H9 (cell line): Measurements from ENCODE around the gene DAGLB. TPM values are rescaled to one million over a fixed set of nuclear protein-coding genes. Genes with fewer than 3 reads are reported as not detected.

ENCODE experiments used
- DNase-seq: peaks from one replicate; pipeline ENCODE4 v3.0.0-alpha.2; 2017
- H2AFZ ChIP-seq: one replicate; pipeline ENCODE4 v1.6.1; 2013; ENCODE audit warnings: mild to moderate bottlenecking, low read length, control low read depth, moderate library complexity
- H2AK5ac ChIP-seq: 2 replicates; pipeline ENCODE4 v1.6.1; 2013; ENCODE audit warnings: low read length, control low read depth, mixed read lengths; ENCODE audit not compliant: insufficient read length
- H2BK120ac ChIP-seq: one replicate; pipeline ENCODE4 v1.6.1; 2013; ENCODE audit warnings: low read depth, mild to moderate bottlenecking, low read length, control low read depth, inconsistent platforms; ENCODE audit not compliant: poor library complexity, severe bottlenecking
- H2BK12ac ChIP-seq: 2 replicates; pipeline ENCODE4 v1.6.1; 2013; ENCODE audit warnings: low read length, control low read depth, mixed read lengths, low read depth; ENCODE audit not compliant: insufficient read length
- H2BK15ac ChIP-seq: 2 replicates; pipeline ENCODE4 v1.6.1; 2013; ENCODE audit warnings: low read depth, low read length, control low read depth
- H2BK20ac ChIP-seq: one replicate; pipeline ENCODE4 v1.6.1; 2013; ENCODE audit warnings: low read depth, mild to moderate bottlenecking, low read length, control low read depth, inconsistent platforms; ENCODE audit not compliant: poor library complexity, severe bottlenecking
- H2BK5ac ChIP-seq: 2 replicates; pipeline ENCODE4 v1.6.1; 2013; ENCODE audit warnings: low read length, control low read depth, mixed read lengths; ENCODE audit not compliant: insufficient read length
- H3K14ac ChIP-seq: 2 replicates; pipeline ENCODE4 v1.6.1; 2013; ENCODE audit warnings: low read length, control low read depth; ENCODE audit not compliant: insufficient read depth
- H3K18ac ChIP-seq: 2 replicates; pipeline ENCODE4 v1.6.1; 2013; ENCODE audit warnings: low read depth, mild to moderate bottlenecking, mixed read lengths, low read length, control low read depth; ENCODE audit not compliant: insufficient read length
- H3K23ac ChIP-seq: 2 replicates; pipeline ENCODE4 v1.6.1; 2013; ENCODE audit warnings: low read length, control low read depth, mixed read lengths, low read depth; ENCODE audit not compliant: insufficient read length
- H3K23me2 ChIP-seq: 2 replicates; pipeline ENCODE4 v1.6.1; 2013; ENCODE audit warnings: low read depth, mild to moderate bottlenecking, mixed read lengths, low read length, control low read depth; ENCODE audit not compliant: insufficient read length, poor library complexity, severe bottlenecking
- H3K27ac ChIP-seq: 2 replicates; pipeline ENCODE4 v1.5.1; 2013; ENCODE audit warnings: low read length, control low read depth, mixed read lengths, low read depth; ENCODE audit not compliant: insufficient read length
- H3K27me3 ChIP-seq: 2 replicates; pipeline ENCODE4 v1.6.1; 2013; ENCODE audit warnings: low read length, control low read depth, inconsistent platforms; ENCODE audit not compliant: insufficient read depth
- H3K4ac ChIP-seq: 2 replicates; pipeline ENCODE4 v1.6.1; 2013; ENCODE audit warnings: low read depth, mild to moderate bottlenecking, control low read depth, inconsistent platforms, low read length, moderate library complexity
- H3K4me1 ChIP-seq: 2 replicates; pipeline ENCODE4 v1.6.1; 2013; ENCODE audit warnings: low read length, control low read depth, inconsistent platforms; ENCODE audit not compliant: insufficient read depth
- H3K4me2 ChIP-seq: 2 replicates; pipeline ENCODE4 v1.6.1; 2013; ENCODE audit warnings: low read length, control low read depth, mixed read lengths; ENCODE audit not compliant: insufficient read length, insufficient read depth
- H3K56ac ChIP-seq: 2 replicates; pipeline ENCODE4 v1.6.1; 2013; ENCODE audit warnings: low read depth, mild to moderate bottlenecking, mixed read lengths, low read length, control low read depth; ENCODE audit not compliant: insufficient read length
- H3K79me1 ChIP-seq: 2 replicates; pipeline ENCODE4 v1.6.1; 2013; ENCODE audit warnings: low read depth, mild to moderate bottlenecking, moderate library complexity, low read length, control low read depth, inconsistent platforms; ENCODE audit not compliant: insufficient read depth, poor library complexity, severe bottlenecking
- H3K79me2 ChIP-seq: 2 replicates; pipeline ENCODE4 v1.6.1; 2013; ENCODE audit warnings: low read length, control low read depth, inconsistent platforms; ENCODE audit not compliant: insufficient read depth
- H3K9ac ChIP-seq: 2 replicates; pipeline ENCODE4 v1.6.1; 2013; ENCODE audit warnings: low read length, control low read depth, mixed read lengths; ENCODE audit not compliant: insufficient read length; ENCODE audit errors: extremely low read depth
- H3K9me3 ChIP-seq: one replicate; pipeline ENCODE4 v1.6.1; 2013; ENCODE audit warnings: low read depth, low read length, inconsistent platforms; ENCODE audit not compliant: control insufficient read depth
- H3T11ph ChIP-seq: one replicate; pipeline ENCODE4 v1.6.1; 2013; ENCODE audit warnings: mild to moderate bottlenecking, low read length, control low read depth, inconsistent platforms
- H4K20me1 ChIP-seq: one replicate; pipeline ENCODE4 v1.6.1; 2013; ENCODE audit not compliant: control insufficient read depth, insufficient read length, insufficient read depth
- H4K5ac ChIP-seq: 2 replicates; pipeline ENCODE4 v1.6.1; 2013; ENCODE audit warnings: low read depth, mild to moderate bottlenecking, mixed read lengths, low read length, control low read depth; ENCODE audit not compliant: insufficient read length
- H4K8ac ChIP-seq: replicated peaks from 2 replicates; pipeline ENCODE4 v1.6.1; 2013; ENCODE audit warnings: low read length, control low read depth, mixed read lengths, low read depth; ENCODE audit not compliant: insufficient read length
- H4K91ac ChIP-seq: 2 replicates; pipeline ENCODE4 v1.6.1; 2013; ENCODE audit warnings: low read depth, mild to moderate bottlenecking, moderate library complexity, mixed read lengths, low read length, control low read depth; ENCODE audit not compliant: insufficient read length
- H3K27ac Mint-ChIP-seq, 3 experiments: 2 replicates in 2 of 3; 3 replicates in 1 of 3; pipeline ENCODE4 v1.8.0; 2020 to 2021; ENCODE audit warnings: mixed read lengths in 3 of 3, mild to moderate bottlenecking in 1 of 3, moderate library complexity in 1 of 3
- H3K27me3 Mint-ChIP-seq: 2 replicates; pipeline ENCODE4 v1.8.0; 2021; ENCODE audit warnings: low read depth, mild to moderate bottlenecking, moderate library complexity, mixed read lengths
- H3K36me3 Mint-ChIP-seq, 3 experiments: 2 replicates in 2 of 3; 3 replicates in 1 of 3; pipeline ENCODE4 v1.8.0; 2020 to 2021; ENCODE audit warnings: low read depth in 3 of 3, mixed read lengths in 3 of 3; ENCODE audit not compliant: insufficient read depth in 1 of 3
- H3K4me1 Mint-ChIP-seq, 2 experiments: 2 replicates each; pipeline ENCODE4 v1.8.0; 2020; ENCODE audit warnings: mixed read lengths in 2 of 2
- H3K4me3 Mint-ChIP-seq, 2 experiments: 2 replicates in 1 of 2; 3 replicates in 1 of 2; pipeline ENCODE4 v1.8.0; 2020 to 2021; ENCODE audit warnings: mild to moderate bottlenecking in 2 of 2, mixed read lengths in 2 of 2, moderate library complexity in 1 of 2
- H3K9me3 Mint-ChIP-seq, 2 experiments: 2 replicates in 1 of 2; 3 replicates in 1 of 2; pipeline ENCODE4 v1.8.0; 2020; ENCODE audit warnings: mild to moderate bottlenecking in 2 of 2, mixed read lengths in 2 of 2, moderate library complexity in 1 of 2
- WGBS: extraction: QIAGEN DNeasy Blood & Tissue Kit; methylation state at CpG from one replicate; pipeline ENCODE4 v1.1.7; 2013; ENCODE audit warnings: missing lambda C conversion rate, low lambda C conversion rate, mixed read lengths; ENCODE audit not compliant: insufficient read length; ENCODE audit errors: extremely low coverage; 5-methylcytosine and 5-hydroxymethylcytosine counted together
- total RNA-seq: library from RNA; stranded (reverse); gene quantifications from 2 replicates; pipeline ENCODE4 v1.2.1, GENCODE V29; 2021
- TF ChIP-seq, protein P1 (sequence below): fragments of 200-600 bp; sonication (generic); conservative IDR thresholded peaks from 3 replicates; pipeline ENCODE4 v1.8.0; 2021; ENCODE audit warnings: antibody characterized with exemption, mild to moderate bottlenecking

The DAGLB gene
- total RNA-seq, 1 experiment from 2014 or later: 46.4 TPM

GRCh38 chr7:6436385-6436685, 11.4 kb downstream of the DAGLB start:
- H3K23me2 ChIP-seq: no peaks in the 10 kb centered on the region
- no peak overlapping the region for H3T11ph ChIP-seq
- no peak overlapping the region for H4K91ac ChIP-seq
- no peaks in the 10 kb centered on the region for H3K27me3 ChIP-seq
- H4K20me1 ChIP-seq: no peaks in the 10 kb centered on the region
- no peaks in the 10 kb centered on the region; the same call in 1 of the 2 replicates for H3K4me1 ChIP-seq
- H4K8ac ChIP-seq: no peak overlapping the region
- no peak overlapping the region for H3K9ac ChIP-seq
- H2BK120ac ChIP-seq: no peak overlapping the region
- H4K5ac ChIP-seq: no peak overlapping the region
- H3K27ac ChIP-seq: no peak overlapping the region
- Mint-ChIP-seq H3K27me3 (no peaks in the 10 kb centered on the region), H3K4me3 (no peak overlapping the region), H3K4me1 (peaks cover 13 to 27% of the 10 kb centered on the region in 2 experiments), H3K9me3 (no peaks in the 10 kb centered on the region), H3K27ac (peak overlapping the region in 1 of 3 experiments; percentile 74; a peak in 2 of 7 replicates), H3K36me3 (peaks cover 24 to 55% (median 37%) of the 10 kb centered on the region in 3 experiments; a peak in 6 of 7 replicates)
- no peak overlapping the region for H3K4me2 ChIP-seq
- no peak overlapping the region for H2BK15ac ChIP-seq
- TF ChIP-seq, protein P1, sequence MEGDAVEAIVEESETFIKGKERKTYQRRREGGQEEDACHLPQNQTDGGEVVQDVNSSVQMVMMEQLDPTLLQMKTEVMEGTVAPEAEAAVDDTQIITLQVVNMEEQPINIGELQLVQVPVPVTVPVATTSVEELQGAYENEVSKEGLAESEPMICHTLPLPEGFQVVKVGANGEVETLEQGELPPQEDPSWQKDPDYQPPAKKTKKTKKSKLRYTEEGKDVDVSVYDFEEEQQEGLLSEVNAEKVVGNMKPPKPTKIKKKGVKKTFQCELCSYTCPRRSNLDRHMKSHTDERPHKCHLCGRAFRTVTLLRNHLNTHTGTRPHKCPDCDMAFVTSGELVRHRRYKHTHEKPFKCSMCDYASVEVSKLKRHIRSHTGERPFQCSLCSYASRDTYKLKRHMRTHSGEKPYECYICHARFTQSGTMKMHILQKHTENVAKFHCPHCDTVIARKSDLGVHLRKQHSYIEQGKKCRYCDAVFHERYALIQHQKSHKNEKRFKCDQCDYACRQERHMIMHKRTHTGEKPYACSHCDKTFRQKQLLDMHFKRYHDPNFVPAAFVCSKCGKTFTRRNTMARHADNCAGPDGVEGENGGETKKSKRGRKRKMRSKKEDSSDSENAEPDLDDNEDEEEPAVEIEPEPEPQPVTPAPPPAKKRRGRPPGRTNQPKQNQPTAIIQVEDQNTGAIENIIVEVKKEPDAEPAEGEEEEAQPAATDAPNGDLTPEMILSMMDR: no peak
- H3K23ac ChIP-seq: no peak overlapping the region
- no CpG with 5 or more reads among the region's 10 CpGs for WGBS
- H3K56ac ChIP-seq: no peak overlapping the region
- no peak for DNase-seq
- H3K79me1 ChIP-seq: peaks cover 9% of the 10 kb centered on the region
- H2BK5ac ChIP-seq: no peak overlapping the region
- H3K4ac ChIP-seq: no peak overlapping the region
- peaks cover 13% of the 10 kb centered on the region for H3K79me2 ChIP-seq
- no peak overlapping the region for H2AFZ ChIP-seq
- H3K14ac ChIP-seq: no peak overlapping the region
- no peak overlapping the region for H3K18ac ChIP-seq
- no peak overlapping the region for H2BK12ac ChIP-seq
- no peaks in the 10 kb centered on the region for H3K9me3 ChIP-seq
- H2BK20ac ChIP-seq: no peak overlapping the region
- no peak overlapping the region for H2AK5ac ChIP-seq
